ENCODE data around the gene CLIC3. TPM values are rescaled to one million over a fixed set of nuclear protein-coding genes. Genes with fewer than 3 reads are reported as not detected.

The CLIC3 gene
- total RNA-seq, 2 experiments from 2014 or later: not detected

- CTCF ChIA-PET (ENCODE audit: unreplicated experiment): no interaction called here
- no peaks in the 10 kb centered on the region for H4K20me1 ChIP-seq (ENCODE audit: insufficient read depth, low read length)
- intact Hi-C loops (cut with micrococcal nuclease; ENCODE audit: unreplicated experiment): no loop called here
- H3K9me3 ChIP-seq (ENCODE audit: low read length): no peaks in the 10 kb centered on the region
- H3K9me2 ChIP-seq (ENCODE audit: insufficient read depth, low read length): no peaks in the 10 kb centered on the region
- no peak for TF ChIP-seq EZH2phosphoT487 (IDR thresholded peaks at IDR 0.05; ENCODE audit: borderline replicate concordance, low read depth, low read length)
- no peak for TF ChIP-seq CTCF (conservative IDR thresholded peaks at IDR 0.05; ENCODE audit: low read length)
- H2AFZ ChIP-seq (ENCODE audit: low read length): no peak overlapping the region
- no peak overlapping the region for H3K4me3 ChIP-seq (ENCODE audit: low read depth, low read length, poor library complexity, severe bottlenecking)
- peaks cover 8% of the 10 kb centered on the region for H3K4me1 ChIP-seq (ENCODE audit: insufficient read depth, low read length, poor library complexity, severe bottlenecking)
- POLR2A ChIA-PET: no interaction called here
- no peak overlapping the region for H3K4me2 ChIP-seq (ENCODE audit: low read length)
- DNase-seq (ENCODE audit: low spot score): no peak
- BruUV-seq (replicated peaks): no TSS peak
- H3K36me3 ChIP-seq (ENCODE audit: insufficient read depth, low read length): no peaks in the 10 kb centered on the region
- no peak overlapping the region for H3K27ac ChIP-seq (ENCODE audit: low read depth, low read length, poor library complexity, severe bottlenecking)
- no peaks in the 10 kb centered on the region for H3K79me2 ChIP-seq (ENCODE audit: insufficient read depth, low read depth, low read length)
These were observed 26.0 kb downstream of the CLIC3 start for GRCh38 chr9:136970361-136970760.

- Histone ChIP-seq H3K4me2 (ENCODE audit: low read length) (no peak overlapping the region), H3K9me3 (ENCODE audit: low read length) (no peaks in the 10 kb centered on the region), H3K4me1 (ENCODE audit: insufficient read depth, low read length, poor library complexity, severe bottlenecking) (peaks cover 8% of the 10 kb centered on the region), H2AFZ (ENCODE audit: low read length) (no peak overlapping the region), H3K36me3 (ENCODE audit: insufficient read depth, low read length) (no peaks in the 10 kb centered on the region), H3K4me3 (ENCODE audit: low read depth, low read length, poor library complexity, severe bottlenecking) (no peak overlapping the region), H4K20me1 (ENCODE audit: insufficient read depth, low read length) (no peaks in the 10 kb centered on the region), H3K27ac (ENCODE audit: low read depth, low read length, poor library complexity, severe bottlenecking) (no peak overlapping the region), H3K79me2 (ENCODE audit: insufficient read depth, low read depth, low read length) (no peaks in the 10 kb centered on the region), H3K9me2 (ENCODE audit: insufficient read depth, low read length) (no peaks in the 10 kb centered on the region)
- no TSS peak for BruUV-seq (replicated peaks)
- TF ChIP-seq EZH2phosphoT487 (IDR thresholded peaks at IDR 0.05; ENCODE audit: borderline replicate concordance, low read depth, low read length): no peak
- no peak for TF ChIP-seq CTCF (conservative IDR thresholded peaks at IDR 0.05; ENCODE audit: low read length)
- intact Hi-C loops (cut with micrococcal nuclease; ENCODE audit: unreplicated experiment): no loop called here
- ChIA-PET POLR2A (no interaction called here), CTCF (ENCODE audit: unreplicated experiment) (no interaction called here)
- DNase-seq (ENCODE audit: low spot score): no peak
These were observed 26.6 kb downstream of the CLIC3 start for GRCh38 chr9:136969774-136970173.

GRCh38 chr9:136969150-136969549 lies 27.2 kb downstream of the CLIC3 start:
- Histone ChIP-seq H4K20me1 (ENCODE audit: insufficient read depth, low read length) (no peaks in the 10 kb centered on the region), H3K4me2 (ENCODE audit: low read length) (no peak overlapping the region), H3K27ac (ENCODE audit: low read depth, low read length, poor library complexity, severe bottlenecking) (no peak overlapping the region), H3K9me2 (ENCODE audit: insufficient read depth, low read length) (no peaks in the 10 kb centered on the region), H3K4me1 (ENCODE audit: insufficient read depth, low read length, poor library complexity, severe bottlenecking) (peaks cover 8% of the 10 kb centered on the region), H2AFZ (ENCODE audit: low read length) (no peak overlapping the region), H3K36me3 (ENCODE audit: insufficient read depth, low read length) (no peaks in the 10 kb centered on the region), H3K79me2 (ENCODE audit: insufficient read depth, low read depth, low read length) (no peaks in the 10 kb centered on the region), H3K4me3 (ENCODE audit: low read depth, low read length, poor library complexity, severe bottlenecking) (no peak overlapping the region), H3K9me3 (ENCODE audit: low read length) (no peaks in the 10 kb centered on the region)
- TF ChIP-seq CTCF (conservative IDR thresholded peaks at IDR 0.05; ENCODE audit: low read length) (no peak), EZH2phosphoT487 (IDR thresholded peaks at IDR 0.05; ENCODE audit: borderline replicate concordance, low read depth, low read length) (no peak)
- no peak for DNase-seq (ENCODE audit: low spot score)
- ChIA-PET CTCF (ENCODE audit: unreplicated experiment) (no interaction called here), POLR2A (no interaction called here)
- intact Hi-C loops (cut with micrococcal nuclease; ENCODE audit: unreplicated experiment): no loop called here
- no TSS peak for BruUV-seq (replicated peaks)
